ENCODE results near the gene EFNB1.

DNA sequence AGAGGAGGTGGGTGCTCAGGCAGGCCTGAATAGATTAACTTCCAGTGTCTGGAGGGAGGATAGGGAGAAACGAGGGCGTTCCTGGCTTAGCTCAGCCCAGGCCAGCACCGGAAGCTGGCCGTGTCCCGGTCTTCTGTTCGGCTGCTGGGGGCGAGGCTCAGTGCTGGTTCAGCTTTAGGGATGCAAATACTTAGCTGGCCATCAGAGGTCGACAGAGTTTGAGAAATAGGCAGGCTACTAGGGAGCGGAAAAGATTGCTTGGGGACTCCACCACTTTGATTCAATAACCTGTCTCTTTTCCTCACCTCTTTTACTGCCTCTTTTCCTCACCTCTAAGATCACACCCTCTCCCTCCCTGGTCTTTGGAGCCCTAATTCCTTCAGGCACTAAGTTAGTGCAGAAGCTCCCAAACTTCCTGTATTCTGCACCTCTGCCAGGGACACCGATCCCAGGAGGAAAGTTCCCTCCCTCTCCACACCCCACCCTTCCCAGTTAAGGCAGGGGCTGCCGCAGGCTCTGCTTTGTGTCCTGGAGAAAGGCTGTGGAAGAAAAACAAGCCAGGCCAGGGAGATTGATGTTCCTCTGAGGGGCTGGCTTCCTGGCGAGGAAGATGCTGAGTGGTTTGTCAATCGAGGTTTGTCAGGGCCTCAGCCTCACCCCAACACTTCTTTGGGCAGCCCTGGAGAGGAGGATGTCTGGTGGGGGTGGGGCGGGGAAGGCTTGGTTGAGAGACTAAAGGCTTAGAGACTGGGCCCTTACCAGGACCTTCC is 6.0 kb upstream of the EFNB1 start:
- TF ChIP-seq, protein P1, sequence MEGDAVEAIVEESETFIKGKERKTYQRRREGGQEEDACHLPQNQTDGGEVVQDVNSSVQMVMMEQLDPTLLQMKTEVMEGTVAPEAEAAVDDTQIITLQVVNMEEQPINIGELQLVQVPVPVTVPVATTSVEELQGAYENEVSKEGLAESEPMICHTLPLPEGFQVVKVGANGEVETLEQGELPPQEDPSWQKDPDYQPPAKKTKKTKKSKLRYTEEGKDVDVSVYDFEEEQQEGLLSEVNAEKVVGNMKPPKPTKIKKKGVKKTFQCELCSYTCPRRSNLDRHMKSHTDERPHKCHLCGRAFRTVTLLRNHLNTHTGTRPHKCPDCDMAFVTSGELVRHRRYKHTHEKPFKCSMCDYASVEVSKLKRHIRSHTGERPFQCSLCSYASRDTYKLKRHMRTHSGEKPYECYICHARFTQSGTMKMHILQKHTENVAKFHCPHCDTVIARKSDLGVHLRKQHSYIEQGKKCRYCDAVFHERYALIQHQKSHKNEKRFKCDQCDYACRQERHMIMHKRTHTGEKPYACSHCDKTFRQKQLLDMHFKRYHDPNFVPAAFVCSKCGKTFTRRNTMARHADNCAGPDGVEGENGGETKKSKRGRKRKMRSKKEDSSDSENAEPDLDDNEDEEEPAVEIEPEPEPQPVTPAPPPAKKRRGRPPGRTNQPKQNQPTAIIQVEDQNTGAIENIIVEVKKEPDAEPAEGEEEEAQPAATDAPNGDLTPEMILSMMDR (conservative IDR thresholded peaks at IDR 0.05; ENCODE audit: low read depth, low read length): peak; percentile 66
- no peak for TF ChIP-seq EZH2 (IDR thresholded peaks at IDR 0.05; ENCODE audit: borderline replicate concordance, low read depth, low read length, poor library complexity, severe bottlenecking)

Data from A673 (cell line).